Measurements from ENCODE around the gene MREG. TPM values are rescaled to one million over a fixed set of nuclear protein-coding genes. Genes with fewer than 3 reads are reported as not detected.

The MREG gene
- total RNA-seq, 1 experiment from 2014 or later: 16.9 TPM

DNA sequence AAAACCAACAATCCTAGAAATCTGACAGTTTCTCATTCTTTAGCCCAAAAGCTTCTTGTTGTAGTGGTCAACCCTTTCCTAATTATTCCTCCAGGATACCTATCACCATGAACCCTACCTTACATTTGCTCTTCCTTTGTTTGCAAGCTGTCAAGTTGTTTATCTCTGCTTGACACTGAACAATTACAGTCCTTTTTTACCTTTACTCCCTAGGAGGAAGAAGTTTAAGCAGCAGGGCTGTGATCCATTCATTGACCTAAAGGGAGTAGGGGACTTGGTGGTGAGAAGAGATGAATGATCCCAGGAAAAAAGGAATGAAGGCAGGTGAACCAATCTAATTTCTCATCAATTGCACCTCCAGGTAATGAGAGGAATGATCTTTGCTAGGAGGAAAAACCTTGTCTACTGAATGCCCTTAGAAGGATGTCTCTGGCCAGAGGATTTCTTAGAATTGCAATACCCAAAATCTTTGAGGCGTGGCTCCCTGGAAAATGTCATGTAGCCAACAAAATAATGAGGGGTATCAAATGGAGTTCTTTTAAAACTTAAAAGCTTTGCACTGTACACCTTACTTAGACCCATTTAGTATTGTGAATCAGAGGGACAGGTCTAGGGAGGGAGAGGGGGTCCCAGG lies 47.7 kb downstream of the MREG start:
- CTCF ChIA-PET: interaction anchor here (1.4 kb wide), 1 partner anchor 16 kb away, joined by 4 read pairs; no protein-coding TSS in a partner anchor
- Histone ChIP-seq H3K27me3 (ENCODE audit: insufficient read depth, low read length) (no peaks in the 10 kb centered on the region), H2AFZ (ENCODE audit: low read depth, low read length, poor library complexity, severe bottlenecking) (no peak overlapping the region), H3K79me2 (ENCODE audit: insufficient read depth, low read length) (peaks cover 6% of the 10 kb centered on the region; the same call in 1 of the 2 replicates), H3K36me3 (ENCODE audit: control insufficient read depth in 1 of 2, insufficient read depth in 2 of 2, low read length in 2 of 2) (no peaks in the 10 kb centered on the region), H3K4me1 (ENCODE audit: control insufficient read depth in 1 of 2, insufficient read depth in 2 of 2, low read length in 2 of 2) (peaks cover 0 to 4% of the 10 kb centered on the region in 2 experiments; a peak in 1 of 4 replicates), H3K9ac (ENCODE audit: low read length) (no peak overlapping the region), H3K27ac (ENCODE audit: low read depth, low read length) (no peak overlapping the region), H3K4me2 (ENCODE audit: low read length) (no peak overlapping the region), H3K9me3 (ENCODE audit: control insufficient read depth in 1 of 2, insufficient read depth in 1 of 2, low read depth in 1 of 2, low read length in 2 of 2) (no peaks in the 10 kb centered on the region), H3K9me2 (ENCODE audit: insufficient read depth) (no peaks in the 10 kb centered on the region), H3K4me3 (replicated peaks in 1 of 2; ENCODE audit: low read depth in 1 of 2, low read length in 2 of 2) (no peak overlapping the region), H4K20me1 (ENCODE audit: insufficient read depth) (no peaks in the 10 kb centered on the region)
- ATAC-seq (no peak), DNase-seq (ENCODE audit: low read depth, low spot score) (no peak)
- RAD21 ChIA-PET (ENCODE audit: low non-redundant PET in 1 of 2, low total read pairs in 2 of 2, uncharacterized antibody in 2 of 2, unreplicated experiment in 2 of 2): no interaction called here
- POLR2A ChIA-PET: no interaction called here
- BruUV-seq (replicated peaks): no TSS peak
- intact Hi-C loops (cut with micrococcal nuclease): no loop called here
- TF ChIP-seq POLR2A (IDR thresholded peaks at IDR 0.05; ENCODE audit: borderline replicate concordance, extremely low read depth, insufficient read depth, insufficient read length) (no peak), ZNF274 (IDR thresholded peaks at IDR 0.05; ENCODE audit: low read depth, low read length) (no peak), RAD21 (IDR thresholded peaks at IDR 0.05; ENCODE audit: low read depth) (no peak), MAX (IDR thresholded peaks at IDR 0.05) (no peak), JUND (IDR thresholded peaks at IDR 0.05) (no peak), CBX3 (IDR thresholded peaks at IDR 0.05; ENCODE audit: low read depth) (no peak), EGR1 (IDR thresholded peaks at IDR 0.05; ENCODE audit: low read depth) (no peak), ELF1 (IDR thresholded peaks at IDR 0.05; ENCODE audit: borderline replicate concordance, low read depth) (no peak), YY1 (IDR thresholded peaks at IDR 0.05; ENCODE audit: extremely low read depth, insufficient replicate concordance, low read depth, low read length) (no peak), SIN3A (IDR thresholded peaks at IDR 0.05; ENCODE audit: low read depth) (no peak), POLR2AphosphoS5 (IDR thresholded peaks at IDR 0.05; ENCODE audit: low read depth, low read length) (no peak), EZH2phosphoT487 (IDR thresholded peaks at IDR 0.05; ENCODE audit: borderline replicate concordance) (no peak), CTCF (IDR thresholded peaks at IDR 0.05 in 2 of 3, conservative IDR thresholded peaks at IDR 0.05 in 1 of 3; ENCODE audit: borderline replicate concordance in 1 of 3, insufficient read depth in 1 of 3, low read depth in 2 of 3, low read length in 2 of 3) (no peak), TCF7L2 (IDR thresholded peaks at IDR 0.05; ENCODE audit: borderline replicate concordance, extremely low read depth, insufficient read depth, insufficient read length) (no peak), EZH2 (IDR thresholded peaks at IDR 0.05) (no peak), ATF3 (IDR thresholded peaks at IDR 0.05) (no peak)
- TF ChIP-seq, protein P1, sequence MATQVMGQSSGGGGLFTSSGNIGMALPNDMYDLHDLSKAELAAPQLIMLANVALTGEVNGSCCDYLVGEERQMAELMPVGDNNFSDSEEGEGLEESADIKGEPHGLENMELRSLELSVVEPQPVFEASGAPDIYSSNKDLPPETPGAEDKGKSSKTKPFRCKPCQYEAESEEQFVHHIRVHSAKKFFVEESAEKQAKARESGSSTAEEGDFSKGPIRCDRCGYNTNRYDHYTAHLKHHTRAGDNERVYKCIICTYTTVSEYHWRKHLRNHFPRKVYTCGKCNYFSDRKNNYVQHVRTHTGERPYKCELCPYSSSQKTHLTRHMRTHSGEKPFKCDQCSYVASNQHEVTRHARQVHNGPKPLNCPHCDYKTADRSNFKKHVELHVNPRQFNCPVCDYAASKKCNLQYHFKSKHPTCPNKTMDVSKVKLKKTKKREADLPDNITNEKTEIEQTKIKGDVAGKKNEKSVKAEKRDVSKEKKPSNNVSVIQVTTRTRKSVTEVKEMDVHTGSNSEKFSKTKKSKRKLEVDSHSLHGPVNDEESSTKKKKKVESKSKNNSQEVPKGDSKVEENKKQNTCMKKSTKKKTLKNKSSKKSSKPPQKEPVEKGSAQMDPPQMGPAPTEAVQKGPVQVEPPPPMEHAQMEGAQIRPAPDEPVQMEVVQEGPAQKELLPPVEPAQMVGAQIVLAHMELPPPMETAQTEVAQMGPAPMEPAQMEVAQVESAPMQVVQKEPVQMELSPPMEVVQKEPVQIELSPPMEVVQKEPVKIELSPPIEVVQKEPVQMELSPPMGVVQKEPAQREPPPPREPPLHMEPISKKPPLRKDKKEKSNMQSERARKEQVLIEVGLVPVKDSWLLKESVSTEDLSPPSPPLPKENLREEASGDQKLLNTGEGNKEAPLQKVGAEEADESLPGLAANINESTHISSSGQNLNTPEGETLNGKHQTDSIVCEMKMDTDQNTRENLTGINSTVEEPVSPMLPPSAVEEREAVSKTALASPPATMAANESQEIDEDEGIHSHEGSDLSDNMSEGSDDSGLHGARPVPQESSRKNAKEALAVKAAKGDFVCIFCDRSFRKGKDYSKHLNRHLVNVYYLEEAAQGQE (IDR thresholded peaks at IDR 0.05; ENCODE audit: low read depth): no peak

Measured in HCT116 (cell line).